Measurements from ENCODE around the gene DIPK1C.

DNA sequence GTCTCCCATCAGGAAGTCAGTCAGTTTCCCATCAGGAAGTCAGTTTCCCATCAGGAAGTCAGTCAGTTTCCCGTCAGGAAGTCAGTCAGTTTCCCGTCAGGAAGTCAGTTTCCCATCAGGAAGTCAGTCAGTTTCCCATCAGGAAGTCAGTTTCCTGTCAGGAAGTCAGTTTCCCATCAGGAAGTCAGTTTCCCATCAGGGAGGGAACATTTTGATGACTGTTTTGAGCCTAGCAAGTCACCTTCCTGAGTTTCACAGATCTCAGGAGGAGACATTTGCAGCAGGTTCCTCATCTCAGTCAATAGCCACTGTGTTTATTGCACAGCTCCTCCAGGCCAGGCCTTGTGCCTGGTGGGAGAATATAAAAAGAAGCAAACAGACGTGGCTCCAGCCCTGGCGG lies 31.9 kb downstream of the DIPK1C start:
- TF ChIP-seq RNF2 (IDR thresholded peaks at IDR 0.05; ENCODE audit: borderline replicate concordance, low read depth): no peak
- TF ChIP-seq CTCF (IDR thresholded peaks at IDR 0.05): no peak
